Upper lobe of left lung (tissue), 4 donors: ENCODE results near the gene CARD11.

Source experiments
- CTCF ChIP-seq, 6 experiments: fragments of 450-650 bp in 4 of 6; fragments of 200-600 bp in 2 of 6; sonication (generic) in 2 of 6; IDR thresholded peaks; one replicate each; pipeline ENCODE4 v1.5.1; 2016 to 2019; ENCODE audit warnings: antibody characterized with exemption in 6 of 6
- POLR2A ChIP-seq, 4 donors: fragments of 450-650 bp; IDR thresholded peaks; one replicate each; pipeline ENCODE4 v1.5.1; 2016 to 2017; ENCODE audit warnings: antibody characterized with exemption in 4 of 4, mild to moderate bottlenecking in 2 of 4

GRCh38 chr7:2920956-2921652 is 122.6 kb downstream of the CARD11 start:
- TF ChIP-seq POLR2A (IDR thresholded peaks at IDR 0.05) = no peak
- no peak for TF ChIP-seq CTCF (IDR thresholded peaks at IDR 0.05)
